HepG2 (cell line): ENCODE data around the gene CREG2. TPM values are rescaled to one million over a fixed set of nuclear protein-coding genes. Genes with fewer than 3 reads are reported as not detected.

ENCODE experiments used
- ARNT2 ChIP-seq: sonication (generic); formaldehyde crosslinking; IDR thresholded peaks from 2 replicates; pipeline ENCODE4 v1.8.0; 2022; ENCODE audit warnings: mild to moderate bottlenecking, low read depth, missing genetic modification reagents, moderate library complexity
- DMAP1 ChIP-seq: IDR thresholded peaks from 2 replicates; pipeline ENCODE4 v1.6.1; 2016
- IKZF4 ChIP-seq: sonication (generic); formaldehyde crosslinking; IDR thresholded peaks from 2 replicates; pipeline ENCODE4 v1.5.1; 2020; ENCODE audit warnings: borderline replicate concordance, mild to moderate bottlenecking, low read depth, missing genetic modification reagents; ENCODE audit errors: not compliant biosample characterization
- KAT8 ChIP-seq: IDR thresholded peaks from 2 replicates; pipeline ENCODE4 v1.6.1; 2016; ENCODE audit warnings: missing genetic modification reagents, missing compliant biosample characterization
- KDM4B ChIP-seq: sonication (generic); formaldehyde crosslinking; IDR thresholded peaks from 2 replicates; pipeline ENCODE4 v1.4.0; 2020; ENCODE audit warnings: missing genetic modification reagents
- MAFG ChIP-seq: sonication (generic); formaldehyde crosslinking; IDR thresholded peaks from 2 replicates; pipeline ENCODE4 v1.5.1; 2020; ENCODE audit warnings: mild to moderate bottlenecking, missing genetic modification reagents
- MED8 ChIP-seq: sonication (generic); formaldehyde crosslinking; IDR thresholded peaks from 2 replicates; pipeline ENCODE4 v1.8.1; 2023; ENCODE audit warnings: mild to moderate bottlenecking, missing genetic modification reagents; ENCODE audit not compliant: insufficient replicate concordance
- RBM22 ChIP-seq: fragments of 200-400 bp; formaldehyde crosslinking; optimal IDR thresholded peaks from 2 replicates; pipeline ENCODE3; 2017; ENCODE audit warnings: mild to moderate bottlenecking, low read length, moderate library complexity
- RFXANK ChIP-seq: IDR thresholded peaks from 2 replicates; pipeline ENCODE4 v1.6.1; 2016
- SNAI1 ChIP-seq: sonication (generic); formaldehyde crosslinking; IDR thresholded peaks from 2 replicates; pipeline ENCODE4 v1.5.0; 2020; ENCODE audit warnings: mild to moderate bottlenecking, missing genetic modification reagents, borderline replicate concordance
- ZBTB40 ChIP-seq, 2 experiments: fragments of 450-650 bp in 1 of 2; sonication (generic) in 1 of 2; formaldehyde crosslinking in 1 of 2; IDR thresholded peaks; 2 replicates each; pipeline versions ENCODE4 v1.6.1 to v1.8.0; 2016 to 2022; ENCODE audit warnings: antibody characterized with exemption in 1 of 2, mild to moderate bottlenecking in 1 of 2, missing genetic modification reagents in 1 of 2
- ZFP41 ChIP-seq: sonication (generic); formaldehyde crosslinking; IDR thresholded peaks from 2 replicates; pipeline ENCODE4 v1.4.0; 2020; ENCODE audit warnings: mild to moderate bottlenecking, missing genetic modification reagents, borderline replicate concordance
- ZFP62 ChIP-seq: sonication (generic); formaldehyde crosslinking; IDR thresholded peaks from 2 replicates; pipeline ENCODE4 v1.4.0; 2020; ENCODE audit warnings: missing genetic modification reagents
- ZNF275 ChIP-seq: sonication (generic); formaldehyde crosslinking; IDR thresholded peaks from 2 replicates; pipeline ENCODE4 v1.8.0; 2022; ENCODE audit warnings: missing genetic modification reagents, mild to moderate bottlenecking, inconsistent platforms, borderline replicate concordance
- ZNF414 ChIP-seq: sonication (generic); formaldehyde crosslinking; IDR thresholded peaks from 2 replicates; pipeline ENCODE4 v1.5.0; 2020; ENCODE audit warnings: missing genetic modification reagents
- ZNF607 ChIP-seq: sonication (generic); formaldehyde crosslinking; IDR thresholded peaks from 2 replicates; pipeline ENCODE4 v1.5.1; 2020; ENCODE audit warnings: missing genetic modification reagents, mild to moderate bottlenecking, borderline replicate concordance
- ZSCAN22 ChIP-seq: sonication (generic); formaldehyde crosslinking; IDR thresholded peaks from 2 replicates; pipeline ENCODE4 v1.4.0; 2020; ENCODE audit warnings: mild to moderate bottlenecking, missing genetic modification reagents
- polyA plus RNA-seq, 8 experiments: library from polyadenylated mRNA; depleted of rRNA in 3 of 8; stranded (reverse) in 7 of 8; unstranded in 1 of 8; fragments of >200 nt; fragmentation: Illumina TruSeq in 4 of 8; extraction: Trizol in 4 of 8; gene quantifications; 2 replicates each; pipeline versions ENCODE4 v1.2.1 to v1.2.3, GENCODE V29; 2011 to 2016; ENCODE audit warnings: low read depth in 4 of 8, missing spikeins in 1 of 8, mixed read lengths in 1 of 8; ENCODE audit not compliant: insufficient read depth in 1 of 8
- total RNA-seq, 5 experiments: library from RNA; depleted of rRNA; stranded (reverse); fragments of >200 nt; fragmentation: Illumina TruSeq; extraction: Trizol; gene quantifications; 2 replicates each; pipeline ENCODE4 v1.2.3, GENCODE V29; 2016; ENCODE audit warnings: low read depth in 1 of 5

The CREG2 gene
- total and polyA plus RNA-seq, 2 of the 13 experiments (the other 11 are each of a cell fraction or from before 2014, with no cell fraction given) = 0.18 to 0.26 TPM

- TF ChIP-seq ZSCAN22 (0 out of 2 replicates have a peak, but pooled peaks have one; percentile 18), IKZF4 (CRISPR knock-in tag) (no peak), SNAI1 (CRISPR knock-in tag) (no peak), ZFP41 (CRISPR knock-in tag) (no peak), MAFG (no peak), KDM4B (CRISPR knock-in tag) (no peak), ZNF414 (no peak), ZNF607 (CRISPR knock-in tag) (no peak), DMAP1 (CRISPR knock-in tag) (no peak), ARNT2 (no peak), RFXANK (CRISPR knock-in tag) (no peak), KAT8 (peak; percentile 76), RBM22 (no peak), MED8 (CRISPR knock-in tag) (no peak), ZBTB40 (IDR thresholded peaks at IDR 0.05) (no peak), ZBTB40 (CRISPR knock-in tag; IDR thresholded peaks at IDR 0.05) (no peak), ZFP62 (CRISPR knock-in tag) (no peak), ZNF275 (no peak)
These were observed 54.2 kb downstream of the CREG2 start (continued) for GRCh38 chr2:101332885-101333766.
